HepG2 (cell line): ENCODE data around the gene KXD1. TPM values are rescaled to one million over a fixed set of nuclear protein-coding genes. Genes with fewer than 3 reads are reported as not detected.
A peak's percentile ranks its signal among the peaks of the same experiment; 100 is the strongest.

Experiments used
- AHR ChIP-seq: IDR thresholded peaks from 2 replicates; pipeline ENCODE4 v1.6.1; 2018; ENCODE audit warnings: missing genetic modification reagents, missing compliant biosample characterization
- CERS6 ChIP-seq: sonication (generic); formaldehyde crosslinking; IDR thresholded peaks from 2 replicates; pipeline ENCODE4 v1.5.0; 2020; ENCODE audit warnings: missing genetic modification reagents
- GMEB1 ChIP-seq: sonication (generic); formaldehyde crosslinking; IDR thresholded peaks from 2 replicates; pipeline ENCODE4 v1.5.1; 2020; ENCODE audit warnings: missing genetic modification reagents, mild to moderate bottlenecking, borderline replicate concordance
- KDM4B ChIP-seq: sonication (generic); formaldehyde crosslinking; IDR thresholded peaks from 2 replicates; pipeline ENCODE4 v1.4.0; 2020; ENCODE audit warnings: missing genetic modification reagents
- MYC ChIP-seq: sonication (generic); formaldehyde crosslinking; IDR thresholded peaks from 2 replicates; pipeline ENCODE4 v1.9.0; 2021; ENCODE audit warnings: missing genetic modification reagents, borderline replicate concordance
- POLR2A ChIP-seq, 2 experiments: IDR thresholded peaks; 2 replicates each; pipeline ENCODE4 v1.6.1; 2011; ENCODE audit warnings: low read depth in 2 of 2, low read length in 2 of 2, mild to moderate bottlenecking in 1 of 2, moderate library complexity in 1 of 2; ENCODE audit not compliant: insufficient read depth in 1 of 2
- TAF1 ChIP-seq: sonication (generic); formaldehyde crosslinking; IDR thresholded peaks from 2 replicates; pipeline ENCODE4 v1.4.0; 2020; ENCODE audit warnings: missing genetic modification reagents
- ZKSCAN5 ChIP-seq: sonication (generic); formaldehyde crosslinking; IDR thresholded peaks from 2 replicates; pipeline ENCODE4 v1.5.1; 2020; ENCODE audit warnings: mild to moderate bottlenecking, missing genetic modification reagents
- ZNF101 ChIP-seq: sonication (generic); formaldehyde crosslinking; IDR thresholded peaks from 2 replicates; pipeline ENCODE4 v1.4.0; 2020; ENCODE audit warnings: mild to moderate bottlenecking, low read depth, missing genetic modification reagents, borderline replicate concordance
- ZNF644 ChIP-seq: IDR thresholded peaks from 2 replicates; pipeline ENCODE4 v1.6.1; 2016; ENCODE audit warnings: low read depth
- ZNF724P ChIP-seq: sonication (generic); formaldehyde crosslinking; IDR thresholded peaks from 2 replicates; pipeline ENCODE4 v1.8.0; 2022; ENCODE audit warnings: missing genetic modification reagents, borderline replicate concordance
- polyA plus RNA-seq, 8 experiments: library from polyadenylated mRNA; depleted of rRNA in 3 of 8; stranded (reverse) in 7 of 8; unstranded in 1 of 8; fragments of >200 nt; fragmentation: Illumina TruSeq in 4 of 8; extraction: Trizol in 4 of 8; gene quantifications; 2 replicates each; pipeline versions ENCODE4 v1.2.1 to v1.2.3, GENCODE V29; 2011 to 2016; ENCODE audit warnings: low read depth in 4 of 8, missing spikeins in 1 of 8, mixed read lengths in 1 of 8; ENCODE audit not compliant: insufficient read depth in 1 of 8
- total RNA-seq, 5 experiments: library from RNA; depleted of rRNA; stranded (reverse); fragments of >200 nt; fragmentation: Illumina TruSeq; extraction: Trizol; gene quantifications; 2 replicates each; pipeline ENCODE4 v1.2.3, GENCODE V29; 2016; ENCODE audit warnings: low read depth in 1 of 5
- TF ChIP-seq, protein P1 (sequence below): sonication (generic); formaldehyde crosslinking; IDR thresholded peaks from 2 replicates; pipeline ENCODE4 v1.9.0; 2021; ENCODE audit warnings: mild to moderate bottlenecking, missing genetic modification reagents
- TF ChIP-seq, protein P2 (sequence below): IDR thresholded peaks from 2 replicates; pipeline ENCODE4 v1.6.1; 2016
- TF ChIP-seq, protein P3 (sequence below): sonication (generic); formaldehyde crosslinking; IDR thresholded peaks from 2 replicates; pipeline ENCODE4 v1.4.0; 2020; ENCODE audit warnings: missing genetic modification reagents, borderline replicate concordance

The KXD1 gene
- total and polyA plus RNA-seq, 2 of the 13 experiments (the other 11 are each of a cell fraction or from before 2014, with no cell fraction given) = 44.6 to 143 TPM

GRCh38 chr19:18588611-18589379 is 31.1 kb downstream of the KXD1 start, which contains the start of gene REX1BD (continued):
- TF ChIP-seq, protein P1, sequence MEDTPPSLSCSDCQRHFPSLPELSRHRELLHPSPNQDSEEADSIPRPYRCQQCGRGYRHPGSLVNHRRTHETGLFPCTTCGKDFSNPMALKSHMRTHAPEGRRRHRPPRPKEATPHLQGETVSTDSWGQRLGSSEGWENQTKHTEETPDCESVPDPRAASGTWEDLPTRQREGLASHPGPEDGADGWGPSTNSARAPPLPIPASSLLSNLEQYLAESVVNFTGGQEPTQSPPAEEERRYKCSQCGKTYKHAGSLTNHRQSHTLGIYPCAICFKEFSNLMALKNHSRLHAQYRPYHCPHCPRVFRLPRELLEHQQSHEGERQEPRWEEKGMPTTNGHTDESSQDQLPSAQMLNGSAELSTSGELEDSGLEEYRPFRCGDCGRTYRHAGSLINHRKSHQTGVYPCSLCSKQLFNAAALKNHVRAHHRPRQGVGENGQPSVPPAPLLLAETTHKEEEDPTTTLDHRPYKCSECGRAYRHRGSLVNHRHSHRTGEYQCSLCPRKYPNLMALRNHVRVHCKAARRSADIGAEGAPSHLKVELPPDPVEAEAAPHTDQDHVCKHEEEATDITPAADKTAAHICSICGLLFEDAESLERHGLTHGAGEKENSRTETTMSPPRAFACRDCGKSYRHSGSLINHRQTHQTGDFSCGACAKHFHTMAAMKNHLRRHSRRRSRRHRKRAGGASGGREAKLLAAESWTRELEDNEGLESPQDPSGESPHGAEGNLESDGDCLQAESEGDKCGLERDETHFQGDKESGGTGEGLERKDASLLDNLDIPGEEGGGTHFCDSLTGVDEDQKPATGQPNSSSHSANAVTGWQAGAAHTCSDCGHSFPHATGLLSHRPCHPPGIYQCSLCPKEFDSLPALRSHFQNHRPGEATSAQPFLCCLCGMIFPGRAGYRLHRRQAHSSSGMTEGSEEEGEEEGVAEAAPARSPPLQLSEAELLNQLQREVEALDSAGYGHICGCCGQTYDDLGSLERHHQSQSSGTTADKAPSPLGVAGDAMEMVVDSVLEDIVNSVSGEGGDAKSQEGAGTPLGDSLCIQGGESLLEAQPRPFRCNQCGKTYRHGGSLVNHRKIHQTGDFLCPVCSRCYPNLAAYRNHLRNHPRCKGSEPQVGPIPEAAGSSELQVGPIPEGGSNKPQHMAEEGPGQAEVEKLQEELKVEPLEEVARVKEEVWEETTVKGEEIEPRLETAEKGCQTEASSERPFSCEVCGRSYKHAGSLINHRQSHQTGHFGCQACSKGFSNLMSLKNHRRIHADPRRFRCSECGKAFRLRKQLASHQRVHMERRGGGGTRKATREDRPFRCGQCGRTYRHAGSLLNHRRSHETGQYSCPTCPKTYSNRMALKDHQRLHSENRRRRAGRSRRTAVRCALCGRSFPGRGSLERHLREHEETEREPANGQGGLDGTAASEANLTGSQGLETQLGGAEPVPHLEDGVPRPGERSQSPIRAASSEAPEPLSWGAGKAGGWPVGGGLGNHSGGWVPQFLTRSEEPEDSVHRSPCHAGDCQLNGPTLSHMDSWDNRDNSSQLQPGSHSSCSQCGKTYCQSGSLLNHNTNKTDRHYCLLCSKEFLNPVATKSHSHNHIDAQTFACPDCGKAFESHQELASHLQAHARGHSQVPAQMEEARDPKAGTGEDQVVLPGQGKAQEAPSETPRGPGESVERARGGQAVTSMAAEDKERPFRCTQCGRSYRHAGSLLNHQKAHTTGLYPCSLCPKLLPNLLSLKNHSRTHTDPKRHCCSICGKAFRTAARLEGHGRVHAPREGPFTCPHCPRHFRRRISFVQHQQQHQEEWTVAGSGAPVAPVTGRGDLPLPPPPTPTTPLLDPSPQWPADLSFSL (CRISPR knock-in tag) = no peak
- TF ChIP-seq KDM4B (CRISPR knock-in tag) (peak; percentile 88), ZNF724P (CRISPR knock-in tag) (no peak), POLR2A (IDR thresholded peaks at IDR 0.05; ENCODE audit: insufficient read depth in 1 of 2, low read depth in 2 of 2, low read length in 2 of 2) (peak; percentile 75 to 98), GMEB1 (CRISPR knock-in tag) (peak; percentile 73), MYC (CRISPR knock-in tag) (peak; percentile 76), ZNF101 (CRISPR knock-in tag) (no peak; the same call in 1 of the 2 replicates), ZNF644 (no peak), CERS6 (CRISPR knock-in tag) (no peak), AHR (peak; percentile 54; the same call in 1 of the 2 replicates), TAF1 (peak; percentile 91), ZKSCAN5 (CRISPR knock-in tag) (no peak)
- TF ChIP-seq, protein P2, sequence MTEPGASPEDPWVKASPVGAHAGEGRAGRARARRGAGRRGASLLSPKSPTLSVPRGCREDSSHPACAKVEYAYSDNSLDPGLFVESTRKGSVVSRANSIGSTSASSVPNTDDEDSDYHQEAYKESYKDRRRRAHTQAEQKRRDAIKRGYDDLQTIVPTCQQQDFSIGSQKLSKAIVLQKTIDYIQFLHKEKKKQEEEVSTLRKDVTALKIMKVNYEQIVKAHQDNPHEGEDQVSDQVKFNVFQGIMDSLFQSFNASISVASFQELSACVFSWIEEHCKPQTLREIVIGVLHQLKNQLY (CRISPR knock-in tag) = peak; percentile 49; the same call in 1 of the 2 replicates
- TF ChIP-seq, protein P3, sequence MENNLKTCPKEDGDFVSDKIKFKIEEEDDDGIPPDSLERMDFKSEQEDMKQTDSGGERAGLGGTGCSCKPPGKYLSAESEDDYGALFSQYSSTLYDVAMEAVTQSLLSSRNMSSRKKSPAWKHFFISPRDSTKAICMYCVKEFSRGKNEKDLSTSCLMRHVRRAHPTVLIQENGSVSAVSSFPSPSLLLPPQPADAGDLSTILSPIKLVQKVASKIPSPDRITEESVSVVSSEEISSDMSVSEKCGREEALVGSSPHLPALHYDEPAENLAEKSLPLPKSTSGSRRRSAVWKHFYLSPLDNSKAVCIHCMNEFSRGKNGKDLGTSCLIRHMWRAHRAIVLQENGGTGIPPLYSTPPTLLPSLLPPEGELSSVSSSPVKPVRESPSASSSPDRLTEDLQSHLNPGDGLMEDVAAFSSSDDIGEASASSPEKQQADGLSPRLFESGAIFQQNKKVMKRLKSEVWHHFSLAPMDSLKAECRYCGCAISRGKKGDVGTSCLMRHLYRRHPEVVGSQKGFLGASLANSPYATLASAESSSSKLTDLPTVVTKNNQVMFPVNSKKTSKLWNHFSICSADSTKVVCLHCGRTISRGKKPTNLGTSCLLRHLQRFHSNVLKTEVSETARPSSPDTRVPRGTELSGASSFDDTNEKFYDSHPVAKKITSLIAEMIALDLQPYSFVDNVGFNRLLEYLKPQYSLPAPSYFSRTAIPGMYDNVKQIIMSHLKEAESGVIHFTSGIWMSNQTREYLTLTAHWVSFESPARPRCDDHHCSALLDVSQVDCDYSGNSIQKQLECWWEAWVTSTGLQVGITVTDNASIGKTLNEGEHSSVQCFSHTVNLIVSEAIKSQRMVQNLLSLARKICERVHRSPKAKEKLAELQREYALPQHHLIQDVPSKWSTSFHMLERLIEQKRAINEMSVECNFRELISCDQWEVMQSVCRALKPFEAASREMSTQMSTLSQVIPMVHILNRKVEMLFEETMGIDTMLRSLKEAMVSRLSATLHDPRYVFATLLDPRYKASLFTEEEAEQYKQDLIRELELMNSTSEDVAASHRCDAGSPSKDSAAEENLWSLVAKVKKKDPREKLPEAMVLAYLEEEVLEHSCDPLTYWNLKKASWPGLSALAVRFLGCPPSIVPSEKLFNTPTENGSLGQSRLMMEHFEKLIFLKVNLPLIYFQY (CRISPR knock-in tag) = no peak
